ENCODE data around the gene DUSP12.
A peak's percentile ranks its signal among the peaks of the same experiment; 100 is the strongest.
"Not testable (repeated sequence)": the region's sequence is repeated elsewhere in the genome, so short reads cannot be mapped to it uniquely, and the experiment has no call there.

Gene DUSP12

DNA sequence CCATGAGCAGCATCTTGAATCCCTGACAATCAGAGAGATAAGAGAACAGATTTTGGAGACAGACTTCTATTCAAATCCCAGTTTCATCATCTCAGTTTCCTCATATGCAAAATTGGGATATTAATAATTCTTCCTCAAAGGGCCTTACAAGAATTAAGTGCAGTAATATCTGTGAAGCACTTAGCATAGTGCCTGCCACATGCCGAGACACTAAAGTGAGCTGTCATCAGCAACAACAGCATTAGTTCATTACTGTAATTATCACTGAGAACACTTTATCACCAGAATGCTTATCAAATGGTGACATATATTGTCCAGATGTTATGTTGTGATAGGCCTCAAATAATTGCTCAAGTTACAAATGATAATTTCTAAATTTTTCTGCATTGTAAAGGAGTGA is 29.2 kb upstream of the DUSP12 start:
- Histone ChIP-seq H3K27ac (no peak overlapping the region), H3K4me1 (ENCODE audit: control insufficient read depth in 1 of 2, insufficient read depth in 1 of 2, low read depth in 1 of 2, low read length in 1 of 2) (no peaks in the 10 kb centered on the region), H3K36me3 (no peaks in the 10 kb centered on the region), H3K9me3 (no peaks in the 10 kb centered on the region), H3K4me3 (ENCODE audit: low read depth in 1 of 2, low read length in 1 of 2) (no peak overlapping the region), H3K27me3 (peaks cover 71% of the 10 kb centered on the region)
- TF ChIP-seq, protein P1, sequence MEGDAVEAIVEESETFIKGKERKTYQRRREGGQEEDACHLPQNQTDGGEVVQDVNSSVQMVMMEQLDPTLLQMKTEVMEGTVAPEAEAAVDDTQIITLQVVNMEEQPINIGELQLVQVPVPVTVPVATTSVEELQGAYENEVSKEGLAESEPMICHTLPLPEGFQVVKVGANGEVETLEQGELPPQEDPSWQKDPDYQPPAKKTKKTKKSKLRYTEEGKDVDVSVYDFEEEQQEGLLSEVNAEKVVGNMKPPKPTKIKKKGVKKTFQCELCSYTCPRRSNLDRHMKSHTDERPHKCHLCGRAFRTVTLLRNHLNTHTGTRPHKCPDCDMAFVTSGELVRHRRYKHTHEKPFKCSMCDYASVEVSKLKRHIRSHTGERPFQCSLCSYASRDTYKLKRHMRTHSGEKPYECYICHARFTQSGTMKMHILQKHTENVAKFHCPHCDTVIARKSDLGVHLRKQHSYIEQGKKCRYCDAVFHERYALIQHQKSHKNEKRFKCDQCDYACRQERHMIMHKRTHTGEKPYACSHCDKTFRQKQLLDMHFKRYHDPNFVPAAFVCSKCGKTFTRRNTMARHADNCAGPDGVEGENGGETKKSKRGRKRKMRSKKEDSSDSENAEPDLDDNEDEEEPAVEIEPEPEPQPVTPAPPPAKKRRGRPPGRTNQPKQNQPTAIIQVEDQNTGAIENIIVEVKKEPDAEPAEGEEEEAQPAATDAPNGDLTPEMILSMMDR (IDR thresholded peaks at IDR 0.05), result no peak

DNA sequence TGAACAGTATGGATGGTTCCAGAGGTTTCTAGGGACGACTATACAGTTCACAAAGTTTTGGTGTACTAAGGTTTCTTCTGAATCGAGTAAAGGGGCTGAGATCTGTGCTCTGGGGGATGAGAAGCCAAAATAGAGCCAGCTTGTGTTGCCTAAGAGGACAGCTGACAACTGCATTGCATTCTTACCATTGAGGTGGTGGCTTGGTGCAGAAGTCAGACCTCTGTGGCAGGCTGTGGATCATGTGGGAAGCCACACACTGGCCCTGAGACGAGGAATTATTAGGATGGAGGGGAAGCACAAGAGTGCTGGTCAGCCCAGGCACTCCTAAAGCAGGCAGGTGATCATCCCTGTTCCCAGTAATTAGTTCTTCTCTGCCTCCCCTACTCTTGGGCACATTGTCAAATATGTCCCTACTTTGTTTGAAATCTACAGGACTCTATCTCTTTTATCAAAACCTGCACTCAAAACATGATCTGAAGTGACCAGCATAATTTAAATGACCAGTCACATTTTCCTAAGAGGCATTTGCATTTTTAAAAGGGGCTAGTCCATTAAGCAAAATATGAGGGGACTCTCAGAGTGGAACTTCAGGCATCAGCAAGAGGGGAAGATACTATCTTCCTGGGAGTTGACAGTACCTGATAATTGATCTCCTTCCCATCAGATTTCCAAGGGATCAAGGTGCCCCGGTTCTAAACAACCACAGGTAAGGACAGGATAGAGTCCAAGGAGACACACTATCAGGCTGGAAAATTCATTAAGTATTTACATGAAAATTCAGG is 28.4 kb upstream of the DUSP12 start, which contains the start of gene FCRLB:
FCRLB (plus strand) TSS at position 589 of the 782 bp plus-strand sequence. CDS start 1,129 bp downstream, outside the sequence.
- Histone ChIP-seq H3K9me3 (no peaks in the 10 kb centered on the region), H3K4me3 (ENCODE audit: low read depth in 1 of 2, low read length in 1 of 2) (no peak within 1 kb of the TSS), H3K27me3 (peaks cover 71% of the 10 kb centered on the region), H3K36me3 (no peaks in the 10 kb centered on the region), H3K4me1 (ENCODE audit: control insufficient read depth in 1 of 2, insufficient read depth in 1 of 2, low read depth in 1 of 2, low read length in 1 of 2) (peaks cover 6 to 7% of the 10 kb centered on the region in 2 experiments), H3K27ac (no peak within 1 kb of the TSS)
- TF ChIP-seq, protein P1 (IDR thresholded peaks at IDR 0.05), result no peak

DNA sequence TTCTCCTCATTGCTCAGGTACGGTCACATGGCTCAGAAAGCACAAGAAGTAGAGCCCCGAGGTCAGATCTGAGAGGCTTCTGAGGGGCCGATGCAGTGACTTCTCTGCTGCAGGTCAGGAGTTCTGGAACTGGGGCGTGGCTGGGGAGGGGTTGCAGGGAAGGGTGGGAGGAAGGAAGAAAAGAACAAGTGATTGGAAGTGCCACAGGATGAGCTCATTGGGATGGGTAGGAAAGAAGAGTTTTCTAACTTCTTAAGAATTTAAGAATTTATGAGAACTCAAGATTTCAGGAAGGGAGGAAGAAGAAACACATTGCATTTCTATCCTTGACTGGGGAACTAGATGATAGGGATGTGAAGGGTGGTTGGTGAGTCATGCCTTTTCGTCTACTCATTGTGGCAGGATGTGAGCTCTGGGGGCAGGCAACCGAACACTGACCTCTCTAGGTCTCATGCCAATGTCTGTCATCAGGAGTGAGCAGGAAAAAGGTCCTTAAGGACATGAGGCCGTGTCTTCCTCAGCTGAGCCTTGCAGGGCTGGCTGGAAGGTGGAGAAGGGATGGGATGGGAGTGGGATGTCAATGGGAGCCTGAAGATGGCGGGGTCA is 27.7 kb upstream of the DUSP12 start:
- TF ChIP-seq, protein P1 (IDR thresholded peaks at IDR 0.05), result no peak
- Histone ChIP-seq H3K9me3 (no peaks in the 10 kb centered on the region), H3K27me3 (peaks cover 71% of the 10 kb centered on the region), H3K4me3 (ENCODE audit: low read depth in 1 of 2, low read length in 1 of 2) (no peak overlapping the region), H3K36me3 (no peaks in the 10 kb centered on the region), H3K4me1 (ENCODE audit: control insufficient read depth in 1 of 2, insufficient read depth in 1 of 2, low read depth in 1 of 2, low read length in 1 of 2) (peaks cover 13 to 14% of the 10 kb centered on the region in 2 experiments), H3K27ac (no peak overlapping the region)

DNA sequence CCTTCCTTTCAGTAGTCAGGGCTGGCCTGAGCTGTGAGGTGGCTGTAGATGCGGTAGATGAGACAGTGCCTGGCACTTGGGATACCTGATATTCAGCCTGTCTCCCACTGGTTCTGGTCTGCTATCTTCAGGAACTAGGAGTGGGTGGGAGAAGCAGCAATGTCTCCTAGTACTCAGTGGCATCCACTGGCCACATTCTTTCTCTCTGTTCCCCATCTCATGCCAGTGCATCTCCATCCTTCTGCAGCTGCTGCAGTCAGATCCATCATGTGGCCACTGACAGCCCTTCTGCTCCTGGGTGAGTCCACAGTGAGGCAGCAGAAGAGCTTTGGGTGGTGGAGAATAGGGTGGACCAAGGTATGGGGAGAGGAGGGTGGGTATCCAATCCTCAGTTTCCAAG is 27.2 kb upstream of the DUSP12 start:
- Histone ChIP-seq H3K27me3 (peaks cover 73% of the 10 kb centered on the region), H3K36me3 (no peaks in the 10 kb centered on the region), H3K4me1 (ENCODE audit: control insufficient read depth in 1 of 2, insufficient read depth in 1 of 2, low read depth in 1 of 2, low read length in 1 of 2) (peaks cover 17% of the 10 kb centered on the region in 2 experiments), H3K4me3 (ENCODE audit: low read depth in 1 of 2, low read length in 1 of 2) (no peak overlapping the region), H3K9me3 (no peaks in the 10 kb centered on the region), H3K27ac (no peak overlapping the region)
- TF ChIP-seq, protein P1 (IDR thresholded peaks at IDR 0.05), result no peak

DNA sequence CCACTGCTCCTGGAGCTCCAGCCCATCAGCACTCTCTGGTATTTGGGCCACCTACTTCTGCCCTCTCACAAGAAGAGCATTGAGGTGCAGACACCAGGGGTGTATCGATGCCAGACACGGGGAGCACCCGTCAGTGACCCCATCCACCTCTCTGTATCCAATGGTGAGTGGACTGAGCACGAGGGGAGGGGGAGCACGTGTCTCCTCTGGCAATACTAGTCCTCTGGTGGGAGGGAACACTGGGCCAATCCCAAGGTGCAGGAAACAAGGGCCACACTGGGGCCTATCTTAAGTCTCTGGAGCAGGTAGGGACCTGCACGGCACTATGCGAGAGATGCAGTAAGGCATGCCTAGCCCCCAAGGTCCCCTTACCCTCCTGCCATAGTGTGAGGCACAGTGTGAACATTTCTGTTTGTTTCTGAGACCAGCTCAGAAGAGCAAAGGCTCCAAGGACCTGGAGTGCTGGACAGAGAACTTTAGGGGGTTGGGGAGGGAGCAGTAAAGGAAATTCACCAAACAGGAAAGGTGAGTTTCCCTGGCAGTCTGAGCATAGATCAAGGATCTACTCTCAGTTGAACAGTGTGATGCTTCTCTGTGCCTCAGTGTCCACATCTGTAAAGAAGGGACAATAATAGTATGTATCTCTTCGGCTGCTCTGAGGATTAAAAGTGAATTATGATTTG is 26.0 kb upstream of the DUSP12 start:
- Histone ChIP-seq H3K27ac (no peak overlapping the region), H3K4me1 (ENCODE audit: control insufficient read depth in 1 of 2, insufficient read depth in 1 of 2, low read depth in 1 of 2, low read length in 1 of 2) (peaks cover 19 to 20% of the 10 kb centered on the region in 2 experiments), H3K4me3 (ENCODE audit: low read depth in 1 of 2, low read length in 1 of 2) (no peak overlapping the region), H3K9me3 (no peaks in the 10 kb centered on the region), H3K36me3 (no peaks in the 10 kb centered on the region), H3K27me3 (peaks cover 85% of the 10 kb centered on the region)
- TF ChIP-seq, protein P1 (IDR thresholded peaks at IDR 0.05), result no peak

DNA sequence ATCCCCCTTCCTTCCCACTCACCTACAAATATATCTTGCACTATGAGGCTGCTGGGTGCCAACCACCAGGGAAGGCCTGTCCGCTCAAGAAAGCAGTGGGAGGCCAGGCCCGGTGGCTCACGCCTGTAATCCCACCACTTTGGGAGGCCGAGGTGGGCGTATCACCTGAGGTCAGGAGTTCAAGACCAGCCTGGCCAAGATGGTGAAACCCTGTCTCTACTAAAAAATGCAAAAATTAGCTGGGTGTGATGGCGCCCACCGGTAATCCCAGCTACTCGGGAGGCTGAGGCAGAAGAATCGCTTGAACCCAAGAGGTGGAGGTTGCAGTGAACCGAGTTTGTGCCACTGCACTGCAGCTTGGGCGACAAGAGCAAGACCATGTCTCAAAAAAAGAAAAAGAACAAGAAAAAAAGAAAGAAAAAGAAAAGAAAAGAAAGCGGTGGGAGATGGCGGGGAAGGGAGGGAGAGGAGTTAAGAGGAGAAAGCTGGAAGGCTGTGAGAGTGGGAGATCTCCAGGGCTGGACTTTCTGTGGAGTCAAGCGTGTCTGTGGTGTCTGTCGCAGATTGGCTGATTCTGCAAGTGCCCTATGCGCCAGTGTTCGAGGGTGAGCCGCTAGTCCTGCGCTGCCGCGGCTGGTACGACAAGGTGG is 24.2 kb upstream of the DUSP12 start:
- H3K27me3 ChIP-seq, result peaks cover 100% of the 10 kb centered on the region
- not testable (repeated sequence) for H3K36me3 ChIP-seq, H3K27ac ChIP-seq, H3K9me3 ChIP-seq
- H3K4me1 ChIP-seq (ENCODE audit: control insufficient read depth in 1 of 2, insufficient read depth in 1 of 2, low read depth in 1 of 2, low read length in 1 of 2), result peaks cover 19 to 20% of the 10 kb centered on the region in 2 experiments
- peak overlapping the region; percentile 78 to 82 for H3K4me3 ChIP-seq (ENCODE audit: low read depth in 1 of 2, low read length in 1 of 2)

All from neutrophil (primary cell).